ENCODE measurements around the gene ANKH.

Gene ANKH

GRCh38 chr5:14710313-14710994 lies 161.1 kb downstream of the ANKH start:
- no peak for DNase-seq

- no peak for DNase-seq
These were observed 163.0 kb downstream of the ANKH start for GRCh38 chr5:14708551-14708950.

GRCh38 chr5:14707811-14708390 lies 163.7 kb downstream of the ANKH start:
- DNase-seq: no peak

- DNase-seq: peak; percentile 38
These were observed 165.0 kb downstream of the ANKH start for GRCh38 chr5:14706615-14707021.

GRCh38 chr5:14705556-14705955 lies 166.0 kb downstream of the ANKH start:
- no peak for DNase-seq

GRCh38 chr5:14702238-14702839 lies 169.2 kb downstream of the ANKH start:
- no peak for DNase-seq

- DNase-seq: no peak
These were observed 170.0 kb downstream of the ANKH start for GRCh38 chr5:14701556-14701955.

GRCh38 chr5:14700478-14701436 lies 170.8 kb downstream of the ANKH start:
- no peak for DNase-seq

GRCh38 chr5:14699807-14700400 lies 171.7 kb downstream of the ANKH start:
- no peak for DNase-seq

GRCh38 chr5:14699159-14699558 lies 172.4 kb downstream of the ANKH start:
- DNase-seq: no peak

GRCh38 chr5:14698495-14698894 lies 173.1 kb downstream of the ANKH start:
- no peak for DNase-seq

GRCh38 chr5:14696851-14697250 lies 174.7 kb downstream of the ANKH start:
- no peak for DNase-seq

- DNase-seq: no peak
These were observed 175.5 kb downstream of the ANKH start for GRCh38 chr5:14696057-14696456.

GRCh38 chr5:14695152-14695551 lies 176.4 kb downstream of the ANKH start:
- no peak for DNase-seq

GRCh38 chr5:14693070-14693469 lies 178.5 kb downstream of the ANKH start:
- no peak for DNase-seq

GRCh38 chr5:14687023-14687665 lies 184.4 kb downstream of the ANKH start:
- no peak for DNase-seq

- DNase-seq: no peak
These were observed 185.1 kb downstream of the ANKH start for GRCh38 chr5:14686517-14686916.

GRCh38 chr5:14685757-14686156 lies 185.8 kb downstream of the ANKH start:
- DNase-seq: peak; percentile 62

- DNase-seq: no peak
These were observed 186.8 kb downstream of the ANKH start for GRCh38 chr5:14684757-14685156.

GRCh38 chr5:14683906-14684455 lies 187.6 kb downstream of the ANKH start:
- DNase-seq: no peak

- no peak for DNase-seq
These were observed 190.3 kb downstream of the ANKH start for GRCh38 chr5:14681236-14681752.

- DNase-seq: no peak
These were observed 192.0 kb downstream of the ANKH start for GRCh38 chr5:14679595-14679994.
